ENCODE results near the gene ACP7.

Gene ACP7

GRCh38 chr19:39124136-39124764 is 40.1 kb downstream of the ACP7 start:
- Histone ChIP-seq H3K4me1 (ENCODE audit: control insufficient read depth, insufficient read depth, low read length) (peaks cover 1% of the 10 kb centered on the region; the same call in 1 of the 2 replicates), H3K27ac (ENCODE audit: low read length) (no peak overlapping the region), H3K4me3 (ENCODE audit: low read length) (no peak overlapping the region), H3K9me3 (ENCODE audit: control insufficient read depth, insufficient read depth, low read length) (no peaks in the 10 kb centered on the region), H3K36me3 (ENCODE audit: control insufficient read depth, insufficient read depth, low read length) (no peaks in the 10 kb centered on the region), H3K27me3 (ENCODE audit: control insufficient read depth, insufficient read depth, low read length) (peaks cover 2% of the 10 kb centered on the region)
- no CpG with 5 or more reads among the region's 7 CpGs for WGBS (ENCODE audit: insufficient coverage, insufficient read length)
- DNase-seq (ENCODE audit: low read depth, low spot score): no peak

DNA sequence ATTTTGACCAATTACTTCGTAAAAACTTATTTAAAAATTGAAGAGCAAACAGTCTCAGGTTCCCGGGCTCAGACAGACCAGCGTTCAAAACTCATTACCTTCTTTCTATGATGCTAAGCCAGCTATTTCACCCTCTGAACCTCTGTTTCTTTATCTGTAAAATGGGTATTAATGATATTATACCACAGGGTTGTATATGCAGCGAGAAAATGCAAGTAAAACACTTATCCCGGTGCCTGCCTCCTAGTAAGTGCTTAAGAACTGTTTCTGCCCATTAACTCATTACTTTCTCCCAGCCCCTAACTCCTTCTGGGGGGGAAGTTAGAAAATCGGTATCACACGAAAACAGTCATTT is 41.0 kb downstream of the ACP7 start:
- H3K4me1 ChIP-seq (ENCODE audit: control insufficient read depth, insufficient read depth, low read length): peaks cover 1% of the 10 kb centered on the region; the same call in 1 of the 2 replicates
- H3K4me3 ChIP-seq (ENCODE audit: low read length): no peak overlapping the region
- no peak for DNase-seq (ENCODE audit: low read depth, low spot score)
- WGBS (ENCODE audit: insufficient coverage, insufficient read length): no CpG with 5 or more reads among the region's 7 CpGs
- no peak overlapping the region for H3K27ac ChIP-seq (ENCODE audit: low read length)
- H3K36me3 ChIP-seq (ENCODE audit: control insufficient read depth, insufficient read depth, low read length): no peaks in the 10 kb centered on the region
- H3K9me3 ChIP-seq (ENCODE audit: control insufficient read depth, insufficient read depth, low read length): no peaks in the 10 kb centered on the region
- peaks cover 2% of the 10 kb centered on the region for H3K27me3 ChIP-seq (ENCODE audit: control insufficient read depth, insufficient read depth, low read length)

DNA sequence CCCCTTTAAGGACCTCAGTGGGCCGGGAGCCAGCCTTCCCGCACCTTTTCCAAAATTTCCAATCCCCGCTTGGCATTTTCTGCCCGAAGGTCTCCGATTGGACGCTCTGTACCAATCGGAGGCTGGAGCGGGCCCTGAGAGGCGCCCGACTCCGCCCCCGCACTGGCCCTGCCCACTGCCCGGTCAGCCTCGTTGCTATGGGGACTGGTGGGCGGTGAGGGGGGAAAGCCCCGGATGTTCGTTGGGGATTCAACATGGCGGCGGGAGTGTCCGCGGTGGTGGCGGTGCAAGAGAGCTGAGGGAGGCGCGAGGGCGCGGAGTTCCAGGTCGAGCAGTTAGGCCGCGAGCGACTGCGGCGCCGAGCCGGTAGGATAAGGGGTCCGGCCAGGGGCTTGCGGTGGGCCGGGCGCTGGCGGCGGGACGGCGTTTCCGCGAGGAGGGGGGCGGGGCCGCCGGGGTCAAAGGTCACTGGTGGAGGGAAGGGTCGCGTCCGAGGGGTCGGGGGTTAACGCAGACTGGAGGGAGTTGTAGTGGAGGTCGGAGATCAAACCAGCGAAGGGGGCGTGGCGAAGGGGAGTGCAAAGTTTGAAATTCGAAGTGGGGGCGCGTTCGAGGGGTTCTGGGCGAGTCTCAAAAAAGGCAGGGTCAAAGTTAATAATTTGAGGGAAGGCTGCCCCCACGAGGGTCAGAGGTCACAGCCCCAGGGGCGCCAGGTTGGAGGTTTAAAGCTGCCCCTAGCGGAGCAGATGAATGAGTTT is 41.6 kb downstream of the ACP7 start, which contains the start of gene PAK4:
Gene PAK4 (plus strand): TSS at position 233 of the 758 bp plus-strand sequence. CDS start 43,768 bp downstream, outside the sequence.
- Histone ChIP-seq H3K36me3 (ENCODE audit: control insufficient read depth, insufficient read depth, low read length) (no peaks in the 10 kb centered on the region), H3K27me3 (ENCODE audit: control insufficient read depth, insufficient read depth, low read length) (peaks cover 2% of the 10 kb centered on the region), H3K4me3 (ENCODE audit: low read length) (peak within 1 kb of the TSS; percentile 96), H3K9me3 (ENCODE audit: control insufficient read depth, insufficient read depth, low read length) (no peaks in the 10 kb centered on the region), H3K4me1 (ENCODE audit: control insufficient read depth, insufficient read depth, low read length) (peaks cover 1% of the 10 kb centered on the region; the same call in 1 of the 2 replicates), H3K27ac (ENCODE audit: low read length) (no peak within 1 kb of the TSS)
- no CpG with 5 or more reads among the region's 64 CpGs for WGBS (ENCODE audit: insufficient coverage, insufficient read length)
- peak; percentile 93 for DNase-seq (ENCODE audit: low read depth, low spot score)

GRCh38 chr19:39126312-39127187 is 42.4 kb downstream of the ACP7 start:
- H3K4me3 ChIP-seq (ENCODE audit: low read length): peak overlapping the region; percentile 96; the same call in 1 of the 2 replicates
- H3K36me3 ChIP-seq (ENCODE audit: control insufficient read depth, insufficient read depth, low read length): no peaks in the 10 kb centered on the region
- DNase-seq (ENCODE audit: low read depth, low spot score): no peak
- no peak overlapping the region for H3K27ac ChIP-seq (ENCODE audit: low read length)
- no CpG with 5 or more reads among the region's 27 CpGs for WGBS (ENCODE audit: insufficient coverage, insufficient read length)
- H3K27me3 ChIP-seq (ENCODE audit: control insufficient read depth, insufficient read depth, low read length): no peaks in the 10 kb centered on the region; the same call in 1 of the 2 replicates
- no peaks in the 10 kb centered on the region for H3K9me3 ChIP-seq (ENCODE audit: control insufficient read depth, insufficient read depth, low read length)
- peaks cover 3% of the 10 kb centered on the region; the same call in 1 of the 2 replicates for H3K4me1 ChIP-seq (ENCODE audit: control insufficient read depth, insufficient read depth, low read length)

DNA sequence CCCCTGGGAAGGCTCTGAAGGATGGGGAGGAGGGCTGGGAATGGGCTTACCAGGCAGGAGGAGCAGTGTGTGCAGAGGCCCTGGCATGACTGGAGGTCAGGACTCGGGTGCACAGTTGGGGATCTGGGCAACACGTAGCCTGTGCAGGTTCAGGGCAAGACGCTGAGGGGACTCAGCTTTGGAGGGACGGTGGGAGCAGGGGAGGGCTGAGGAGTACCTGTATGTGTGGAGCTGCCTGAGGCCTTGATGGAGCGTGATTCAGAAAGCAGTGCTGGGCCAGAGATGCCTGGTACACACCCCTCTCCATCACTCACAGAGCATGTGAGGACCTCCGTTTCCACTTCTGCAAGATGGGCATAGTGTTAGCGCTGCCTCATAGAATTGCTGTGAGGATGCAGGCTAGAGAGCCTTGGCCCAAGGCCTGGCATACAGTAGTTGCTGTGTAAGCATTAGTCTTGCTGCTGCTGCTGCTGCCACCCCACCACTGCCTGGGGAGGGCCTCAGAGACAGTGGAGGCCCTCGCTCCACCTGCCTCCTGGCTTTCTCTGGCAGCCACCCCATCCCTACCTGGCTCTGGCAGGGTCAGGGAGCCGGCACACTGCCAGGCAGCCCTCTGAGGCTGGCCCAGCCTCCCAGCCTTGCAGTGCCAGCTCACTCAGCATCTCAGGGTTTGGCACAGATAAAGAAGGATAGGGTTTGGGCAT is 43.8 kb downstream of the ACP7 start:
- Histone ChIP-seq H3K4me1 (ENCODE audit: control insufficient read depth, insufficient read depth, low read length) (peaks cover 4% of the 10 kb centered on the region; the same call in 1 of the 2 replicates), H3K27me3 (ENCODE audit: control insufficient read depth, insufficient read depth, low read length) (no peaks in the 10 kb centered on the region; the same call in 1 of the 2 replicates), H3K36me3 (ENCODE audit: control insufficient read depth, insufficient read depth, low read length) (no peaks in the 10 kb centered on the region), H3K27ac (ENCODE audit: low read length) (no peak overlapping the region), H3K9me3 (ENCODE audit: control insufficient read depth, insufficient read depth, low read length) (no peaks in the 10 kb centered on the region), H3K4me3 (ENCODE audit: low read length) (no peak overlapping the region)
- DNase-seq (ENCODE audit: low read depth, low spot score): no peak
- no CpG with 5 or more reads among the region's 9 CpGs for WGBS (ENCODE audit: insufficient coverage, insufficient read length)

DNA sequence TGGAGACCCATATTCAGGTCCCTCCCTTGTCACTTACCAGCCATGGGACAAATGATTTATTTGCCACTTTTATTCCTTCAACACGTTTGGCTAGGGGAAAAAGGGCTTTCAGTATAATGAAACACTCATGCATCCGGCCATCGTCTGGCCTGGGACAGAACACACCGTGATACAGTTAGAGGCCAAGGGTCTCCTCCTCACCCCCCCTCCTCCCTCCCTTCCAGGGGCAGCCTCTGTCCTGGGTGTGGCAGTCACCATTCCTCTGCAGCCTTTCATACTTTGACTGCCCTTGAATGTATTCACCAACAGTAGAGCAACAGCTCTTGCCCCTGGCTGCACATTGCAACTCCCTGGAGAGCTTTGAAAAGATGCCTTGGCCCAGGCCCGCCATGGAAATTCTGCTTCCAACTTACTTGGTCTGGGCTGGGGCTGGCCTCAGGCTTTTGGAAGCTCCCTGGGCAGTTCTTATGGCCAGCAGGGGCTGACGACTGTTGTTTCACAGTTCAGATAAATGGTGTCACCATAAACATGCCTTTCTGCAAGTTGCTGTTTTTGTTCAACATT is 44.4 kb downstream of the ACP7 start:
- no peak for DNase-seq (ENCODE audit: low read depth, low spot score)
- Histone ChIP-seq H3K9me3 (ENCODE audit: control insufficient read depth, insufficient read depth, low read length) (no peaks in the 10 kb centered on the region), H3K36me3 (ENCODE audit: control insufficient read depth, insufficient read depth, low read length) (no peaks in the 10 kb centered on the region), H3K4me3 (ENCODE audit: low read length) (no peak overlapping the region), H3K27me3 (ENCODE audit: control insufficient read depth, insufficient read depth, low read length) (no peaks in the 10 kb centered on the region; the same call in 1 of the 2 replicates), H3K4me1 (ENCODE audit: control insufficient read depth, insufficient read depth, low read length) (peaks cover 7% of the 10 kb centered on the region), H3K27ac (ENCODE audit: low read length) (no peak overlapping the region)
- WGBS (ENCODE audit: insufficient coverage, insufficient read length): no CpG with 5 or more reads among the region's 6 CpGs

- H3K27ac ChIP-seq (ENCODE audit: low read length): no peak overlapping the region
- no peaks in the 10 kb centered on the region for H3K9me3 ChIP-seq (ENCODE audit: control insufficient read depth, insufficient read depth, low read length)
- H3K27me3 ChIP-seq (ENCODE audit: control insufficient read depth, insufficient read depth, low read length): no peaks in the 10 kb centered on the region; the same call in 1 of the 2 replicates
- no peaks in the 10 kb centered on the region for H3K36me3 ChIP-seq (ENCODE audit: control insufficient read depth, insufficient read depth, low read length)
- H3K4me1 ChIP-seq (ENCODE audit: control insufficient read depth, insufficient read depth, low read length): peaks cover 9% of the 10 kb centered on the region
- no CpG with 5 or more reads among the region's 11 CpGs for WGBS (ENCODE audit: insufficient coverage, insufficient read length)
- no peak for DNase-seq (ENCODE audit: low read depth, low spot score)
- H3K4me3 ChIP-seq (ENCODE audit: low read length): no peak overlapping the region
These were observed 44.9 kb downstream of the ACP7 start for GRCh38 chr19:39129116-39129515.

GRCh38 chr19:39130337-39131254 is 46.4 kb downstream of the ACP7 start:
- H3K9me3 ChIP-seq (ENCODE audit: control insufficient read depth, insufficient read depth, low read length): no peaks in the 10 kb centered on the region
- DNase-seq (ENCODE audit: low read depth, low spot score): no peak
- no peak overlapping the region for H3K4me3 ChIP-seq (ENCODE audit: low read length)
- H3K27ac ChIP-seq (ENCODE audit: low read length): no peak overlapping the region
- H3K27me3 ChIP-seq (ENCODE audit: control insufficient read depth, insufficient read depth, low read length): no peaks in the 10 kb centered on the region; the same call in 1 of the 2 replicates
- no peaks in the 10 kb centered on the region for H3K36me3 ChIP-seq (ENCODE audit: control insufficient read depth, insufficient read depth, low read length)
- H3K4me1 ChIP-seq (ENCODE audit: control insufficient read depth, insufficient read depth, low read length): peaks cover 8% of the 10 kb centered on the region
- WGBS (ENCODE audit: insufficient coverage, insufficient read length): no CpG with 5 or more reads among the region's 22 CpGs

- H3K9me3 ChIP-seq (ENCODE audit: control insufficient read depth, insufficient read depth, low read length): no peaks in the 10 kb centered on the region
- no CpG with 5 or more reads among the region's 18 CpGs for WGBS (ENCODE audit: insufficient coverage, insufficient read length)
- peaks cover 13% of the 10 kb centered on the region for H3K4me1 ChIP-seq (ENCODE audit: control insufficient read depth, insufficient read depth, low read length)
- H3K27ac ChIP-seq (ENCODE audit: low read length): no peak overlapping the region
- no peaks in the 10 kb centered on the region; the same call in 1 of the 2 replicates for H3K27me3 ChIP-seq (ENCODE audit: control insufficient read depth, insufficient read depth, low read length)
- H3K36me3 ChIP-seq (ENCODE audit: control insufficient read depth, insufficient read depth, low read length): no peaks in the 10 kb centered on the region
- no peak for DNase-seq (ENCODE audit: low read depth, low spot score)
- H3K4me3 ChIP-seq (ENCODE audit: low read length): no peak overlapping the region
These were observed 47.1 kb downstream of the ACP7 start for GRCh38 chr19:39131255-39131755.
